ENCODE results near the gene MGAT4D. TPM values are rescaled to one million over a fixed set of nuclear protein-coding genes. Genes with fewer than 3 reads are reported as not detected.

MGAT4D gene
- total RNA-seq = not detected in 2 replicates

DNA sequence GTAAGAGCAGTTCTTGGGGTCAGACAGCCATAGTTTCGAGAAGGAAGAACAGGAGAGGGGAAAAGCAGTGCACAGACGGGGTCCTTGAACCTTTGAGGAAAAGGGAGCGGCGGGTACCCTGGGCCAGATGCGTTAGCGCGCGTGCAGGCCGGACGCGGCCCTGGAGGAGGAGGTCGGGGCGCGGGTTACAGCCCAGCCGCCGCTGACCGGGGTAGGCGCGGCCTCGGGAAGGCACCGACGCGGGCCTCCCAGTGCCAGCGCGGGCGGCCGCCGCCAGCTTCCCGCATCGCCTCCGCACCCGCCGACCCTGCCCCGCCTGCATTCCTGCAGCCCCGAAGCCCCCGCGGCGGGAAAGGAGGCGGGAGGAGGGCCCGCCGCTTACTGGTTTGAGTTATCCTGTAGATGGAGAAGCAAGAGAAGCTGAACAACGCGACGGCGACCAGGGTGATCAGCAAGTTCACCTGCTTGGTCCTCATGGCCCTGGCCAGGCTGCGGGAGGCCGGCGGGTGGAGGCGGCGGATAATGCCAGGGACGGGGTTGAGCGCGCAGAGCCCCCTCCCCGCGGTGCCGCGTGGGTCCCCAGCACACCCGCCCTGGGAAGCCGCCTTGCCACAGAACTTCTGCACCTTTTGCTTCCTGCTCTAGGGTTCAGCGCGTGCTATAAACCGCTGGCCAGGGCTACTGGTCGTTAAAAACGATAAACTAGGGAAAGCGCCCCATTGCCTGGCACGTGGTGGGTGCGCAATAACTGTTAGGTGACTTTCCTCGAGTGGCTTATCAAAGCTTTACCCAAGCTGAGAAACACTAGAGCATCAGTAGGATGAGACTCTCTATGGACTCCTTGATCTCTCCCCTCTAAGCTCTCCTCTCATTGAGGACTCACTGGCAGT, at the start of gene MGAT4D:
MGAT4D (minus strand) TSS at position 547 of the 890 bp plus-strand sequence; CDS start at position 476, 71 bp downstream.

DNA sequence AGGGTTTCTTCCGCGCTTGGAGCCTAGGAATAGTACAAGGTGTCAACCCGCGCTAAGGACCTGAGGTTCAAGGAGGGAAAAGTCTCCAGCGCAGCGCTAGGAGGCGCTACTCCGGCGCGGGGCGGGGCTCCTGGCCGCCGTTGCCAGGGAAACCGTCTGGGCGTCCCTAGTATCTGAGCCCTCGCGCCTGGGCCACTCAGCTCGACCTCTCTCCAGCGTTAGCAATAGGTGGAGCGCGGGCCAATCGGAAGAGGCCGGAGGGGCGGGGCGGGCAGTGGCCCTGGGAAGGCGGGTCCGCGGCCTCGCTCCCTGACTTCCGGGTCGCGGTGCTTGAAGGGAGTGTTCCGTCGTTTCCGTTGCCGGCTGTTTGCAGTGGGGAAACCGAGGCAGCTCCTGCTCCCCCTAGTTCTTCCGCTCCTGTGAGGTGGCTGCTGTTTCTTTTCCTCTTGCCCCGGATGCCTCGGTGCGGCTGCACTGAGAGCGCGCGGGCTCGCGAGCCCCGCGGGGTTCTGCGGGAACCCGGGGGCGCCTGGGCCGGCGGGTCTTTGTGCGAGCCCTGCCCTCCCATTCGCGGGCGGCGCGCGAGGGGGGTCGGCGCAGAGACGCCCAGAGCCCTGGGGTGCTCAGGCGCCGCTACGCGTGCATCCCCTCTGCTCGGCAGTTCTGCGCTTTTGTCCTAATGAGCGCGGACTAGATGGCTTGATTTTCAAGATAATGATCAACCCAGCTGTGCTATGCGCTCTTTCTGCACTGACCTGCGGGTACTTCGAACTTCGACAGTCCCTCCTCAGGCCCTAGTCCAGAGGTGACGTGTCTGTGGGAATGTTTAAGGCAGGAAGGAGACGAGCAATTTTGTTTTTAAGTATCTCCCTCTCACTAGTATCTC, 26.0 kb upstream of the MGAT4D start, which contains the start of gene ELMOD2:
ELMOD2 (plus strand) TSS at position 312 of the 886 bp plus-strand sequence. CDS start 1,261 bp downstream, outside the sequence.

DNA sequence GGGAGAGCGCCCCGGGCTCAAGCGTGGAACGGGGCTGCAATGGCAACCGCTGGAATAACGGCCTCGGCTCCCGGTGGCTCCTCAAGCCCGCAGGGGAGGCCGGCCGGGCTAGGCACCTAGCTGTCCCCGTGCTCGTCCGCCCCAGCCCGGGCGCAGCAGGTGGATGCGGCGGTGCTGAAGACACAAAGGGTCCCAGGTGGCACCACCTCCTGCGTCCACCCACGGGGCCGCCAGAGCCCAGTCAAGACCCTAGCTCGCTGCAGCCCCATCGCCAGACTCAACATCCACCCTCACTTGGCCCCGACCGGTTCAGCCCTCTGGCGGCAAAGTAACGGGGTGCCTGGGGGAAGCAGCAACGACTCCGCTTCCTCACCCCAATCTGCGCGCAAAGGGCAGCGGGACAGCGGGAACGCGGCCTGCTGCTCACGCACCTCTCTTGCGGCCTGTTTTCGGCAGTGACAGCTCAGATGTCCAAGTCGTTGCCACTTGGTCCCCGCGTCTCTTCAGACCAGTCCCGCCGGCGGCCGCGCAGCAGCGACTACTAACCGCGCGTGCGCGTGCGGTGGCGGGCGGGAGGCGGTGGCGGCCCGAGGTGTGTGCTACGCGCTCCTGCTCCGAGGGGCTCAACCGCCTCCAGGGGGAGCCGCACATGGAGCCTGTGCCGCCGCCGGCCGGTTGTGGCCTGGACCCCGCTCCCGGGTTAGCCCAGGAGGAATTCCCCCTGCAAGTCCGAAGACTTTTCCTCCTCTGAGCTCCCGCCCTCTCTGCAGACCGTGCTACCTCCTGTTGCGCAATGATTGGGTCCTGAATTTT, 70.8 kb downstream of the MGAT4D start, which contains the start of gene CLGN:
CLGN (minus strand) TSS at position 543 of the 813 bp plus-strand sequence. CDS start 14,570 bp downstream, outside the sequence.

Other genes with a start within 250 kb of the MGAT4D start
- gene SCOC, start 124.6 kb downstream of the MGAT4D start, total RNA-seq = 72.5 and 94.7 TPM in 2 replicates
- gene CLGN, start 70.6 kb downstream of the MGAT4D start, total RNA-seq = under 0.01 and 1.1 TPM in 2 replicates
- 26.5 and 35.0 TPM in 2 replicates for gene ELMOD2, start 25.9 kb upstream of the MGAT4D start, total RNA-seq
- not detected in 2 replicates for gene UCP1, start 70.7 kb upstream of the MGAT4D start, total RNA-seq

All from regular cardiac myocyte (primary cell).